Measurements from ENCODE around the gene GPC6. TPM values are rescaled to one million over a fixed set of nuclear protein-coding genes. Genes with fewer than 3 reads are reported as not detected.

The GPC6 gene
- total RNA-seq, 1 experiment from 2014 or later, result not detected

- H3K9me3 ChIP-seq (ENCODE audit: insufficient read depth, low read depth), result no peaks in the 10 kb centered on the region
- H3K9me2 ChIP-seq (ENCODE audit: insufficient read depth), result no peaks in the 10 kb centered on the region
- H2AFZ ChIP-seq, result no peak overlapping the region
- ChIA-PET POLR2A (ENCODE audit: unreplicated experiment) (no interaction called here), CTCF (no interaction called here)
- H3K4me3 ChIP-seq, result no peak overlapping the region
- H4K20me1 ChIP-seq (ENCODE audit: insufficient read depth), result no peaks in the 10 kb centered on the region
- BruUV-seq (replicated peaks), result no TSS peak
- H3K79me2 ChIP-seq (ENCODE audit: low read depth), result no peaks in the 10 kb centered on the region
- no peak overlapping the region for H3K4me2 ChIP-seq
- no peaks in the 10 kb centered on the region for H3K4me1 ChIP-seq (replicated peaks; ENCODE audit: insufficient read depth)
- intact Hi-C loops (cut with micrococcal nuclease; ENCODE audit: unreplicated experiment), result no loop called here
- no peaks in the 10 kb centered on the region for H3F3A ChIP-seq (ENCODE audit: insufficient read depth, low read depth)
- no peak for TF ChIP-seq CTCF (conservative IDR thresholded peaks at IDR 0.05)
- TF ChIP-seq EZH2 (IDR thresholded peaks at IDR 0.05; ENCODE audit: low read depth), result no peak
- H3K27me3 ChIP-seq (ENCODE audit: insufficient read depth, low read depth), result no peaks in the 10 kb centered on the region
- H3K36me3 ChIP-seq (ENCODE audit: low read depth), result no peaks in the 10 kb centered on the region
- H3K27ac ChIP-seq, result no peak overlapping the region
- no peak for DNase-seq
These were observed 80.5 kb downstream of the GPC6 start for GRCh38 chr13:93307136-93307535.

- Histone ChIP-seq H3K4me2 (no peak overlapping the region), H3K4me1 (replicated peaks; ENCODE audit: insufficient read depth) (no peaks in the 10 kb centered on the region), H3K27ac (no peak overlapping the region), H3K4me3 (no peak overlapping the region), H3K27me3 (ENCODE audit: insufficient read depth, low read depth) (no peaks in the 10 kb centered on the region), H4K20me1 (ENCODE audit: insufficient read depth) (no peaks in the 10 kb centered on the region), H3K36me3 (ENCODE audit: low read depth) (no peaks in the 10 kb centered on the region), H3K79me2 (ENCODE audit: low read depth) (no peaks in the 10 kb centered on the region), H3K9me2 (ENCODE audit: insufficient read depth) (no peaks in the 10 kb centered on the region), H3K9me3 (ENCODE audit: insufficient read depth, low read depth) (no peaks in the 10 kb centered on the region), H3F3A (ENCODE audit: insufficient read depth, low read depth) (no peaks in the 10 kb centered on the region), H2AFZ (no peak overlapping the region)
- ChIA-PET CTCF (no interaction called here), POLR2A (ENCODE audit: unreplicated experiment) (no interaction called here)
- BruUV-seq (replicated peaks), result no TSS peak
- no peak for DNase-seq
- TF ChIP-seq EZH2 (IDR thresholded peaks at IDR 0.05; ENCODE audit: low read depth) (no peak), CTCF (conservative IDR thresholded peaks at IDR 0.05) (no peak)
- intact Hi-C loops (cut with micrococcal nuclease; ENCODE audit: unreplicated experiment), result no loop called here
These were observed 81.0 kb downstream of the GPC6 start for GRCh38 chr13:93307651-93308050.

GRCh38 chr13:93309886-93310523, 83.4 kb downstream of the GPC6 start:
- TF ChIP-seq CTCF (conservative IDR thresholded peaks at IDR 0.05) (no peak), EZH2 (IDR thresholded peaks at IDR 0.05; ENCODE audit: low read depth) (no peak)
- DNase-seq, result no peak
- Histone ChIP-seq H3K4me1 (replicated peaks; ENCODE audit: insufficient read depth) (no peaks in the 10 kb centered on the region), H3K9me2 (ENCODE audit: insufficient read depth) (no peaks in the 10 kb centered on the region), H3K27ac (no peak overlapping the region), H3K27me3 (ENCODE audit: insufficient read depth, low read depth) (no peaks in the 10 kb centered on the region), H4K20me1 (ENCODE audit: insufficient read depth) (no peaks in the 10 kb centered on the region), H2AFZ (no peak overlapping the region), H3K4me2 (no peak overlapping the region), H3K9me3 (ENCODE audit: insufficient read depth, low read depth) (no peaks in the 10 kb centered on the region), H3K79me2 (ENCODE audit: low read depth) (no peaks in the 10 kb centered on the region), H3K36me3 (ENCODE audit: low read depth) (no peaks in the 10 kb centered on the region), H3F3A (ENCODE audit: insufficient read depth, low read depth) (no peaks in the 10 kb centered on the region), H3K4me3 (no peak overlapping the region)
- ChIA-PET CTCF (no interaction called here), POLR2A (ENCODE audit: unreplicated experiment) (no interaction called here)
- BruUV-seq (replicated peaks), result no TSS peak
- intact Hi-C loops (cut with micrococcal nuclease; ENCODE audit: unreplicated experiment), result no loop called here
